ENCODE measurements around the gene LIMS1. TPM values are rescaled to one million over a fixed set of nuclear protein-coding genes. Genes with fewer than 3 reads are reported as not detected.
A peak's percentile ranks its signal among the peaks of the same experiment; 100 is the strongest.
"Not testable (repeated sequence)": the region's sequence is repeated elsewhere in the genome, so short reads cannot be mapped to it uniquely, and the experiment has no call there.

Gene LIMS1
- total and polyA plus RNA-seq, 4 donors: 26.7 to 102 (median 90.4) TPM

DNA sequence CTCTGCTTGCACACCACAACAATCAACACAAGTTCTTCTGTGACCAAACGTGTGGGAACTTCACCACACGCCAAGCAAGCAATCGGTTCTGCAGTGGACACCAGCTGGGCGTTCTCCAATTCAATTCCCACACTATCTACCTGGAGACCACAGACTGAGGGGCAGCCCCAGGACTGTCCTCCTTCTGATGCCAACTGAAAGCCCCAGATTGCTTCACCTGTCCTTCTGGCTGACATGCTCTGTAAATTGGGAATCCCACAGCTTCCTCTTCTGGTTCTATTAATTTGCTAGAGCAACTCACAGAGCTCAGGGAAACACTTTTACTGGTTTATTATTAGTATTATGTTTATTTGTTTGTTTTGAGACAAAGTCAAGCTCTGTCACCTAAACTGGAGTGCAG is 131.7 kb downstream of the LIMS1 start:
- H3K9ac ChIP-seq (ENCODE audit: insufficient read depth in 1 of 2, low read length in 2 of 2); DNase-seq; ATAC-seq (ENCODE audit: insufficient read depth, low FRiP score); H3K9me3 ChIP-seq (ENCODE audit: control insufficient read depth in 4 of 4, insufficient read depth in 3 of 4, low read length in 3 of 4); H3K27ac ChIP-seq (ENCODE audit: low read depth in 1 of 2, low read length in 1 of 2); H3K4me3 ChIP-seq; H3K36me3 ChIP-seq (ENCODE audit: control insufficient read depth in 4 of 4, insufficient read depth in 4 of 4, low read length in 4 of 4); H3K27me3 ChIP-seq (ENCODE audit: control insufficient read depth in 3 of 3, insufficient read depth in 3 of 3, low read length in 2 of 3); H3K4me1 ChIP-seq (ENCODE audit: control insufficient read depth in 5 of 5, insufficient read depth in 5 of 5, low read length in 5 of 5): not testable (repeated sequence)
- WGBS, 2 donors: 54 to 72% methylated on average over 2 of the region's 4 CpGs

DNA sequence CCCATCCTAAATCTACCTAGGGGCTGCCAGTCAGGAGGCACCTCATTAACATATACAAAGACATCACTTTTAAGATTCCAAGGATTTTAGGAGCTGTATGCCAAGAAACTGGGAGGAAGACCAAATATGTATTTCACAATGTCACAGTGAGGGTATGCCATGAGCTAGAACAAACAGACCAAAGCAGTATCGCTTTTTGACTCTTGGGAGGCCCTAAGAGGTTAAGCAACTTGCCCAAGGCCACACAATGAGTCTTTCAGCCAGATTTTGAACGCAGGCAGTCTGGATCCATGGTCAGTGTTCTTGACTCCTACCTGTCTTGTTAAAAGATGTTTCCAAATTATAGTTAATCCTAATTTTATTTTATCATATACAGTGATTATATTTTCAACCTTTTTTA is 132.9 kb downstream of the LIMS1 start:
- not testable (repeated sequence) for H3K36me3 ChIP-seq (ENCODE audit: control insufficient read depth in 4 of 4, insufficient read depth in 4 of 4, low read length in 4 of 4); H3K4me1 ChIP-seq (ENCODE audit: control insufficient read depth in 5 of 5, insufficient read depth in 5 of 5, low read length in 5 of 5); H3K27ac ChIP-seq (ENCODE audit: low read depth in 1 of 2, low read length in 1 of 2); H3K9me3 ChIP-seq (ENCODE audit: control insufficient read depth in 4 of 4, insufficient read depth in 3 of 4, low read length in 3 of 4); H3K27me3 ChIP-seq (ENCODE audit: control insufficient read depth in 3 of 3, insufficient read depth in 3 of 3, low read length in 2 of 3); H3K9ac ChIP-seq (ENCODE audit: insufficient read depth in 1 of 2, low read length in 2 of 2); H3K4me3 ChIP-seq
- peak in 2 of 3 donors; percentile 44 to 46 for DNase-seq
- WGBS, 2 donors: 51 to 66% methylated on average over 2 of the region's 2 CpGs
- ATAC-seq (ENCODE audit: insufficient read depth, low FRiP score): peak; percentile 64

GRCh38 chr2:108670282-108670681 is 136.0 kb downstream of the LIMS1 start:
- H3K4me1 ChIP-seq (ENCODE audit: control insufficient read depth in 5 of 5, insufficient read depth in 5 of 5, low read length in 5 of 5); H3K9me3 ChIP-seq (ENCODE audit: control insufficient read depth in 4 of 4, insufficient read depth in 3 of 4, low read length in 3 of 4); ATAC-seq (ENCODE audit: insufficient read depth, low FRiP score); DNase-seq; H3K9ac ChIP-seq (ENCODE audit: insufficient read depth in 1 of 2, low read length in 2 of 2); H3K27ac ChIP-seq (ENCODE audit: low read depth in 1 of 2, low read length in 1 of 2); H3K27me3 ChIP-seq (ENCODE audit: control insufficient read depth in 3 of 3, insufficient read depth in 3 of 3, low read length in 2 of 3); H3K36me3 ChIP-seq (ENCODE audit: control insufficient read depth in 4 of 4, insufficient read depth in 4 of 4, low read length in 4 of 4); H3K4me3 ChIP-seq: not testable (repeated sequence)
- WGBS, 2 donors: 60 to 100% methylated on average over 1 of the region's 1 CpG

- H3K27me3 ChIP-seq (ENCODE audit: control insufficient read depth in 3 of 3, insufficient read depth in 3 of 3, low read length in 2 of 3); H3K4me1 ChIP-seq (ENCODE audit: control insufficient read depth in 5 of 5, insufficient read depth in 5 of 5, low read length in 5 of 5); ATAC-seq (ENCODE audit: insufficient read depth, low FRiP score); H3K9ac ChIP-seq (ENCODE audit: insufficient read depth in 1 of 2, low read length in 2 of 2); H3K27ac ChIP-seq (ENCODE audit: low read depth in 1 of 2, low read length in 1 of 2); H3K4me3 ChIP-seq; DNase-seq; H3K9me3 ChIP-seq (ENCODE audit: control insufficient read depth in 4 of 4, insufficient read depth in 3 of 4, low read length in 3 of 4); H3K36me3 ChIP-seq (ENCODE audit: control insufficient read depth in 4 of 4, insufficient read depth in 4 of 4, low read length in 4 of 4): not testable (repeated sequence)
- 40 to 71% methylated on average over 1 of the region's 6 CpGs for WGBS, 2 donors
These were observed 138.0 kb downstream of the LIMS1 start for GRCh38 chr2:108672200-108672805.

DNA sequence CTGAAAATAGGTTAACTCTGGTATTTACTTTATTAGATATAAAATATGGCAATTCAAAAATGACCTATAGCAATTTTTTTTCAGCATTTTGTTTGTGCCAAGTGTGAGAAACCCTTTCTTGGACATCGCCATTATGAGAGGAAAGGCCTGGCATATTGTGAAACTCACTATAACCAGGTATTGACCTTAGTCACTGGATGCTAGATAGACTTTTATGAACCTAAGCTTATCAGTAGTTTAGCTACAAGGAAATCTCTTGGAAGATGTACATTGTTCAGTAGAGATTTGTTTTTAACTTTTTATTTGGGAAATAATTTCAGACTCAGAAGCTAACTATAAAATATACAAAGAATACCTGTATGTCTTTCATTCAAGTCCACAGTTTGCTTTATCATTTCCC is 142.3 kb downstream of the LIMS1 start:
- not testable (repeated sequence) for H3K9ac ChIP-seq (ENCODE audit: insufficient read depth in 1 of 2, low read length in 2 of 2); H3K4me1 ChIP-seq (ENCODE audit: control insufficient read depth in 5 of 5, insufficient read depth in 5 of 5, low read length in 5 of 5); DNase-seq; H3K27ac ChIP-seq (ENCODE audit: low read depth in 1 of 2, low read length in 1 of 2); H3K27me3 ChIP-seq (ENCODE audit: control insufficient read depth in 3 of 3, insufficient read depth in 3 of 3, low read length in 2 of 3); H3K4me3 ChIP-seq; H3K9me3 ChIP-seq (ENCODE audit: control insufficient read depth in 4 of 4, insufficient read depth in 3 of 4, low read length in 3 of 4); ATAC-seq (ENCODE audit: insufficient read depth, low FRiP score)
- no CpG with 5 or more reads among the region's 1 CpG for WGBS, 2 donors
- peaks cover 4 to 16% (median 8%) of the 10 kb centered on the region in 4 donors for H3K36me3 ChIP-seq (ENCODE audit: control insufficient read depth in 4 of 4, insufficient read depth in 4 of 4, low read length in 4 of 4)

DNA sequence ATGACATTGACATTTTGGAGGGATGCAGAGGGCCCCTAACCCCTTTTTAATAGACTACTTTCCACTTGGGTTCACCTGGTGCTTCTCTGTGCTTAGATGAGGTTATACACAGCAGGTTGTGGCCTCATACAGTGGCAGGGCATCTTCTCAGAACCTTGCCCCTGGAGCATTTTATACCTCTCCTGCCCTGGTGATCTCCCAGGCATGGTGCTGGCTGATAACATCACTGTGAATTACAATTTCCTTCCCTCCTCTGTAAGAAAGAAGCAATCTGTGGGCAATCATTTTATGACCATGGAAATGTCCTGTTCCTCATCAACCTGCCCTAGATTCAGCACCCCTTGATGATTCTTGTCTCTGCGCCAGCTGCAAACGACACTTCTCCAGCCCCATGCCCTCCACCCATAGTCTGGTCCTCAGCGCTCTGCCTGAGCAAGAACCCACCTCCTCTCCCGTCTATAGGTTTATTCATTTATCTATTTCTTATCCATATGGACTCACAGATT is 143.0 kb downstream of the LIMS1 start:
- not testable (repeated sequence) for ATAC-seq (ENCODE audit: insufficient read depth, low FRiP score); H3K9ac ChIP-seq (ENCODE audit: insufficient read depth in 1 of 2, low read length in 2 of 2); H3K4me1 ChIP-seq (ENCODE audit: control insufficient read depth in 5 of 5, insufficient read depth in 5 of 5, low read length in 5 of 5); H3K9me3 ChIP-seq (ENCODE audit: control insufficient read depth in 4 of 4, insufficient read depth in 3 of 4, low read length in 3 of 4); H3K27ac ChIP-seq (ENCODE audit: low read depth in 1 of 2, low read length in 1 of 2); H3K4me3 ChIP-seq; DNase-seq; H3K27me3 ChIP-seq (ENCODE audit: control insufficient read depth in 3 of 3, insufficient read depth in 3 of 3, low read length in 2 of 3)
- H3K36me3 ChIP-seq (ENCODE audit: control insufficient read depth in 4 of 4, insufficient read depth in 4 of 4, low read length in 4 of 4): peaks cover 4 to 18% (median 8%) of the 10 kb centered on the region in 4 donors
- 61 to 77% methylated on average over 4 of the region's 4 CpGs for WGBS, 2 donors

DNA sequence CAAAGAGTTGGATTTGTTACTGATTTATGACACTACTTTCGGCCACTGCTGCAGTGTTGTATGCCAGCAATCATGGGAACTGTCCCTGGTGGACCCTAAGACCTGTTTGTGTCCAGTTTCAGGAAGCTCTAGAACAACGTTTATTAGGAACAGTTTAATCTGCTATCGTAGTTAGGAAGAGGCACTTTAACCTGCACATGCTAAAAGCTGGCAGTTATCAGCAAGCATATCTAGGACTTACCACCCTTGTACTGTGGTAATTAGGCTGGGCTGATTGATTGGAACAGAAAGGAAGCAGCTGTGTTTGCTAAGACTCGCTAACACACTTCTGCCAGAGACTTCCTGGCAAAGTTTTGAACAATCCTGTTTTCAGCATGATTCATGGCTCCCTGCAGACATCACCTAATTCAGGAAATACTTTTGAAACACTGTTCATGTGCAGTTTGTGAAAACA is 144.0 kb downstream of the LIMS1 start:
- not testable (repeated sequence) for H3K27me3 ChIP-seq (ENCODE audit: control insufficient read depth in 3 of 3, insufficient read depth in 3 of 3, low read length in 2 of 3); H3K4me3 ChIP-seq; H3K9ac ChIP-seq (ENCODE audit: insufficient read depth in 1 of 2, low read length in 2 of 2); H3K9me3 ChIP-seq (ENCODE audit: control insufficient read depth in 4 of 4, insufficient read depth in 3 of 4, low read length in 3 of 4); H3K27ac ChIP-seq (ENCODE audit: low read depth in 1 of 2, low read length in 1 of 2); H3K4me1 ChIP-seq (ENCODE audit: control insufficient read depth in 5 of 5, insufficient read depth in 5 of 5, low read length in 5 of 5)
- WGBS, 2 donors: 8 to 15% methylated on average over 4 of the region's 4 CpGs
- ATAC-seq (ENCODE audit: insufficient read depth, low FRiP score) (peak; percentile 83), DNase-seq (peak in 2 of 3 donors; percentile 40 to 51)
- peaks cover 4 to 17% (median 8%) of the 10 kb centered on the region in 4 donors for H3K36me3 ChIP-seq (ENCODE audit: control insufficient read depth in 4 of 4, insufficient read depth in 4 of 4, low read length in 4 of 4)

DNA sequence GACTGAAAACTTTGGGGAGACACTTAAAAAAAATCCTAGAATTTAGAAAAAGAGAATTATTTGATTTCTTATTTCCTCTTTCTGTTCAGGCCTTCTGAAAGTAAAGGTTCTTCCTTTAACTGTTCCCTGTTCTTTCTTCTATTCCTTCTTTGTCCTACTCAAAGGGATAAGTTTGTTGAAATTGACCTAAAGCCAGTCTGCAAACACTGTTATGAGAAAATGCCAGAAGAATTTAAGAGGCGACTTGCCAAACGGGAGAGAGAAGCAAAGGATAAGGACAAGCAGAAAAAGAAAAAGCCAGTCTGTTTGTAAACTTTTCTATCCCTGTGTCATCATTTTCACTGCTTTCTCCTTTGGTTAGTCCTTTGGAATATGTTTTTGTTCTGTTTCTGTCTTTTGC is 146.5 kb downstream of the LIMS1 start:
- not testable (repeated sequence) for H3K27ac ChIP-seq (ENCODE audit: low read depth in 1 of 2, low read length in 1 of 2); H3K4me3 ChIP-seq; H3K9me3 ChIP-seq (ENCODE audit: control insufficient read depth in 4 of 4, insufficient read depth in 3 of 4, low read length in 3 of 4); ATAC-seq (ENCODE audit: insufficient read depth, low FRiP score); H3K9ac ChIP-seq (ENCODE audit: insufficient read depth in 1 of 2, low read length in 2 of 2); H3K4me1 ChIP-seq (ENCODE audit: control insufficient read depth in 5 of 5, insufficient read depth in 5 of 5, low read length in 5 of 5); DNase-seq; H3K27me3 ChIP-seq (ENCODE audit: control insufficient read depth in 3 of 3, insufficient read depth in 3 of 3, low read length in 2 of 3)
- peaks cover 4 to 11% (median 8%) of the 10 kb centered on the region in 4 donors for H3K36me3 ChIP-seq (ENCODE audit: control insufficient read depth in 4 of 4, insufficient read depth in 4 of 4, low read length in 4 of 4)
- WGBS, 2 donors: no CpG with 5 or more reads among the region's 2 CpGs

All from lung (tissue), 10 donors.